ENCODE data around the gene GAGE12H.
"Not testable (repeated sequence)": the region's sequence is repeated elsewhere in the genome, so short reads cannot be mapped to it uniquely, and the experiment has no call there.

GRCh38 chrX:49560542-49560941, 19.2 kb upstream of the GAGE12H start, which contains the start of gene GAGE12F:
- TF ChIP-seq POLR2A, CTCF (IDR thresholded peaks at IDR 0.05): not testable (repeated sequence)

Measured in prostate gland (tissue), 2 donors.